Measurements from ENCODE around the gene MAN1C1.

The MAN1C1 gene

GRCh38 chr1:25744636-25745425 is 128.2 kb downstream of the MAN1C1 start:
- Histone ChIP-seq H3K23ac (ENCODE audit: low read length) (no peak overlapping the region), H3K18ac (ENCODE audit: low read length) (no peak overlapping the region), H3K9ac (ENCODE audit: low read length) (no peak overlapping the region), H3K27me3 (ENCODE audit: insufficient read depth, low read length, poor library complexity) (no peaks in the 10 kb centered on the region), H3K4me2 (ENCODE audit: low read length) (no peak overlapping the region), H3K4me1 (ENCODE audit: control insufficient read depth, low read depth, low read length) (peaks cover 3% of the 10 kb centered on the region), H4K5ac (ENCODE audit: low read length) (no peak overlapping the region), H3K4me3 (ENCODE audit: low read length) (no peak overlapping the region), H3K79me1 (ENCODE audit: low read length) (no peaks in the 10 kb centered on the region), H3K27ac (ENCODE audit: low read depth, low read length) (no peak overlapping the region), H2BK120ac (ENCODE audit: low read depth, low read length) (no peak overlapping the region), H2AK5ac (ENCODE audit: low read length) (no peak overlapping the region), H2BK15ac (replicated peaks; ENCODE audit: low read depth) (no peak overlapping the region), H3K79me2 (ENCODE audit: control insufficient read depth, insufficient read depth, low read length) (no peaks in the 10 kb centered on the region), H3K56ac (ENCODE audit: low read length) (no peak overlapping the region), H3K36me3 (ENCODE audit: control insufficient read depth, insufficient read depth, low read length) (no peaks in the 10 kb centered on the region), H4K8ac (ENCODE audit: low read depth, low read length) (no peak overlapping the region), H3K4ac (ENCODE audit: low read depth, low read length) (no peak overlapping the region), H2BK5ac (ENCODE audit: low read length) (no peak overlapping the region)
- WGBS (ENCODE audit: extremely low coverage, insufficient coverage, low lambda C conversion rate) = no CpG with 5 or more reads among the region's 8 CpGs
- DNase-seq = no peak

- H2BK15ac ChIP-seq (replicated peaks; ENCODE audit: low read depth) = no peak overlapping the region
- no peak overlapping the region for H3K4me2 ChIP-seq (ENCODE audit: low read length)
- no peaks in the 10 kb centered on the region for H3K27me3 ChIP-seq (ENCODE audit: insufficient read depth, low read length, poor library complexity)
- H3K18ac ChIP-seq (ENCODE audit: low read length) = no peak overlapping the region
- H4K8ac ChIP-seq (ENCODE audit: low read depth, low read length) = no peak overlapping the region
- no peak overlapping the region for H3K4me3 ChIP-seq (ENCODE audit: low read length)
- H3K79me1 ChIP-seq (ENCODE audit: low read length) = no peaks in the 10 kb centered on the region
- no peak overlapping the region for H3K9ac ChIP-seq (ENCODE audit: low read length)
- DNase-seq = no peak
- H3K36me3 ChIP-seq (ENCODE audit: control insufficient read depth, insufficient read depth, low read length) = no peaks in the 10 kb centered on the region
- no peak overlapping the region for H3K4ac ChIP-seq (ENCODE audit: low read depth, low read length)
- peaks cover 3% of the 10 kb centered on the region for H3K4me1 ChIP-seq (ENCODE audit: control insufficient read depth, low read depth, low read length)
- no peaks in the 10 kb centered on the region for H3K79me2 ChIP-seq (ENCODE audit: control insufficient read depth, insufficient read depth, low read length)
- no peak overlapping the region for H3K27ac ChIP-seq (ENCODE audit: low read depth, low read length)
- no peak overlapping the region for H2AK5ac ChIP-seq (ENCODE audit: low read length)
- WGBS (ENCODE audit: extremely low coverage, insufficient coverage, low lambda C conversion rate) = no CpG with 5 or more reads among the region's 22 CpGs
- H2BK120ac ChIP-seq (ENCODE audit: low read depth, low read length) = no peak overlapping the region
- no peak overlapping the region for H3K56ac ChIP-seq (ENCODE audit: low read length)
- H2BK5ac ChIP-seq (ENCODE audit: low read length) = no peak overlapping the region
- no peak overlapping the region for H4K5ac ChIP-seq (ENCODE audit: low read length)
- no peak overlapping the region for H3K23ac ChIP-seq (ENCODE audit: low read length)
Measured at GRCh38 chr1:25746299-25747045, 129.9 kb downstream of the MAN1C1 start.

- no peaks in the 10 kb centered on the region for H3K36me3 ChIP-seq (ENCODE audit: control insufficient read depth, insufficient read depth, low read length)
- no peak overlapping the region for H3K9ac ChIP-seq (ENCODE audit: low read length)
- no peak overlapping the region for H2BK120ac ChIP-seq (ENCODE audit: low read depth, low read length)
- no peak overlapping the region for H2BK15ac ChIP-seq (replicated peaks; ENCODE audit: low read depth)
- no peaks in the 10 kb centered on the region for H3K27me3 ChIP-seq (ENCODE audit: insufficient read depth, low read length, poor library complexity)
- no peak for DNase-seq
- H3K18ac ChIP-seq (ENCODE audit: low read length) = no peak overlapping the region
- no peak overlapping the region for H2BK5ac ChIP-seq (ENCODE audit: low read length)
- H3K27ac ChIP-seq (ENCODE audit: low read depth, low read length) = no peak overlapping the region
- H3K56ac ChIP-seq (ENCODE audit: low read length) = peak overlapping the region; percentile 30
- H4K8ac ChIP-seq (ENCODE audit: low read depth, low read length) = no peak overlapping the region
- H3K4me2 ChIP-seq (ENCODE audit: low read length) = no peak overlapping the region
- peaks cover 3% of the 10 kb centered on the region for H3K4me1 ChIP-seq (ENCODE audit: control insufficient read depth, low read depth, low read length)
- H2AK5ac ChIP-seq (ENCODE audit: low read length) = no peak overlapping the region
- H3K23ac ChIP-seq (ENCODE audit: low read length) = no peak overlapping the region
- H3K79me2 ChIP-seq (ENCODE audit: control insufficient read depth, insufficient read depth, low read length) = no peaks in the 10 kb centered on the region
- no CpG with 5 or more reads among the region's 12 CpGs for WGBS (ENCODE audit: extremely low coverage, insufficient coverage, low lambda C conversion rate)
- no peaks in the 10 kb centered on the region for H3K79me1 ChIP-seq (ENCODE audit: low read length)
- H3K4ac ChIP-seq (ENCODE audit: low read depth, low read length) = no peak overlapping the region
- H4K5ac ChIP-seq (ENCODE audit: low read length) = no peak overlapping the region
- H3K4me3 ChIP-seq (ENCODE audit: low read length) = no peak overlapping the region
Measured at GRCh38 chr1:25747046-25747719, 130.6 kb downstream of the MAN1C1 start.

- H3K56ac ChIP-seq (ENCODE audit: low read length) = no peak overlapping the region
- H3K4me2 ChIP-seq (ENCODE audit: low read length) = no peak overlapping the region
- H3K27me3 ChIP-seq (ENCODE audit: insufficient read depth, low read length, poor library complexity) = no peaks in the 10 kb centered on the region
- H3K18ac ChIP-seq (ENCODE audit: low read length) = no peak overlapping the region
- no peak overlapping the region for H3K4ac ChIP-seq (ENCODE audit: low read depth, low read length)
- no peak overlapping the region for H2AK5ac ChIP-seq (ENCODE audit: low read length)
- no peak for DNase-seq
- no peaks in the 10 kb centered on the region for H3K79me1 ChIP-seq (ENCODE audit: low read length)
- no peak overlapping the region for H2BK5ac ChIP-seq (ENCODE audit: low read length)
- no peak overlapping the region for H3K23ac ChIP-seq (ENCODE audit: low read length)
- no peak overlapping the region for H3K4me3 ChIP-seq (ENCODE audit: low read length)
- no peak overlapping the region for H3K9ac ChIP-seq (ENCODE audit: low read length)
- H4K8ac ChIP-seq (ENCODE audit: low read depth, low read length) = no peak overlapping the region
- no peak overlapping the region for H2BK120ac ChIP-seq (ENCODE audit: low read depth, low read length)
- H3K4me1 ChIP-seq (ENCODE audit: control insufficient read depth, low read depth, low read length) = peaks cover 3% of the 10 kb centered on the region
- H2BK15ac ChIP-seq (replicated peaks; ENCODE audit: low read depth) = no peak overlapping the region
- no peak overlapping the region for H3K27ac ChIP-seq (ENCODE audit: low read depth, low read length)
- no peak overlapping the region for H4K5ac ChIP-seq (ENCODE audit: low read length)
- no CpG with 5 or more reads among the region's 8 CpGs for WGBS (ENCODE audit: extremely low coverage, insufficient coverage, low lambda C conversion rate)
- H3K79me2 ChIP-seq (ENCODE audit: control insufficient read depth, insufficient read depth, low read length) = no peaks in the 10 kb centered on the region
- no peaks in the 10 kb centered on the region for H3K36me3 ChIP-seq (ENCODE audit: control insufficient read depth, insufficient read depth, low read length)
Measured at GRCh38 chr1:25748531-25749205, 132.1 kb downstream of the MAN1C1 start.

GRCh38 chr1:25750923-25751605 is 134.5 kb downstream of the MAN1C1 start:
- H3K4me2 ChIP-seq (ENCODE audit: low read length) = no peak overlapping the region
- H4K5ac ChIP-seq (ENCODE audit: low read length) = no peak overlapping the region
- H3K27me3 ChIP-seq (ENCODE audit: insufficient read depth, low read length, poor library complexity) = no peaks in the 10 kb centered on the region
- H2BK120ac ChIP-seq (ENCODE audit: low read depth, low read length) = no peak overlapping the region
- no peak overlapping the region for H3K4me3 ChIP-seq (ENCODE audit: low read length)
- no peaks in the 10 kb centered on the region for H3K36me3 ChIP-seq (ENCODE audit: control insufficient read depth, insufficient read depth, low read length)
- H3K23ac ChIP-seq (ENCODE audit: low read length) = no peak overlapping the region
- H2BK5ac ChIP-seq (ENCODE audit: low read length) = no peak overlapping the region
- no peaks in the 10 kb centered on the region for H3K79me1 ChIP-seq (ENCODE audit: low read length)
- DNase-seq = no peak
- 100% methylated on average over 5 of the region's 6 CpGs for WGBS (ENCODE audit: extremely low coverage, insufficient coverage, low lambda C conversion rate)
- no peaks in the 10 kb centered on the region for H3K79me2 ChIP-seq (ENCODE audit: control insufficient read depth, insufficient read depth, low read length)
- no peak overlapping the region for H3K4ac ChIP-seq (ENCODE audit: low read depth, low read length)
- H3K27ac ChIP-seq (ENCODE audit: low read depth, low read length) = no peak overlapping the region
- no peak overlapping the region for H3K9ac ChIP-seq (ENCODE audit: low read length)
- H3K4me1 ChIP-seq (ENCODE audit: control insufficient read depth, low read depth, low read length) = peaks cover 3% of the 10 kb centered on the region
- H4K8ac ChIP-seq (ENCODE audit: low read depth, low read length) = no peak overlapping the region
- H2AK5ac ChIP-seq (ENCODE audit: low read length) = no peak overlapping the region
- H3K18ac ChIP-seq (ENCODE audit: low read length) = no peak overlapping the region
- H2BK15ac ChIP-seq (replicated peaks; ENCODE audit: low read depth) = no peak overlapping the region
- no peak overlapping the region for H3K56ac ChIP-seq (ENCODE audit: low read length)
